OCI-LY3 (cell line): ENCODE results near the gene POFUT1.

Source experiments
- H2AFZ ChIP-seq: fragments of 200-600, 300-600 bp; shearing (Covaris generic); 2 replicates; pipeline ENCODE4 v1.6.0; 2014; ENCODE audit warnings: antibody characterized with exemption, low read depth, low read length
- H3K27ac ChIP-seq: fragments of 200-600, 300-600 bp; sonication (generic); 2 replicates; pipeline ENCODE4 v1.5.1; 2014; ENCODE audit warnings: mild to moderate bottlenecking, low read length, moderate library complexity, mixed read lengths
- H3K27me3 ChIP-seq: fragments of 200-600, 300-600 bp; sonication (generic); 2 replicates; pipeline ENCODE4 v1.6.1; 2014; ENCODE audit warnings: low read depth, low read length, mixed read lengths
- H3K36me3 ChIP-seq: fragments of 200-600, 300-600 bp; sonication (generic); replicated peaks from 2 replicates; pipeline ENCODE3; 2014; ENCODE audit warnings: low read depth, low read length, mixed read lengths
- H3K4me1 ChIP-seq: fragments of 300-600, 200-600 bp; sonication (generic); 2 replicates; pipeline ENCODE4 v1.6.1; 2014; ENCODE audit warnings: low read length, mixed read lengths
- H3K4me2 ChIP-seq: fragments of 200-600, 300-600 bp; sonication (generic); 2 replicates; pipeline ENCODE4 v1.6.1; 2014; ENCODE audit warnings: low read length, mixed read lengths
- H3K4me3 ChIP-seq: fragments of 300-600, 200-600 bp; sonication (generic); 2 replicates; pipeline ENCODE4 v1.5.1; 2014; ENCODE audit warnings: antibody characterized with exemption, mild to moderate bottlenecking, low read length, moderate library complexity
- H3K79me2 ChIP-seq: fragments of 300-600, 200-600 bp; shearing (Covaris generic); 2 replicates; pipeline ENCODE4 v1.6.1; 2014; ENCODE audit warnings: mild to moderate bottlenecking, low read length, mixed read lengths
- H3K9ac ChIP-seq: fragments of 300-600, 200-600 bp; shearing (Covaris generic); 2 replicates; pipeline ENCODE4 v1.6.0; 2014; ENCODE audit warnings: mild to moderate bottlenecking, low read length, moderate library complexity
- H3K9me3 ChIP-seq: fragments of 200-600, 300-600 bp; shearing (Covaris generic); 2 replicates; pipeline ENCODE4 v1.6.1; 2014; ENCODE audit warnings: low read length, mixed read lengths; ENCODE audit not compliant: insufficient read depth
- H4K20me1 ChIP-seq: fragments of 200-600, 300-600 bp; sonication (generic); 2 replicates; pipeline ENCODE4 v1.6.1; 2016; ENCODE audit warnings: low read length, mixed read lengths; ENCODE audit not compliant: insufficient read depth
- EZH2phosphoT487 ChIP-seq: fragments of 200-600 bp; shearing (Covaris generic); IDR thresholded peaks from 2 replicates; pipeline ENCODE4 v1.6.1; 2018; ENCODE audit warnings: antibody characterized with exemption, mixed run types, low read depth
- TF ChIP-seq, protein P1 (sequence below): fragments of 200-600, 300-600 bp; sonication (generic); IDR thresholded peaks from 2 replicates; pipeline ENCODE4 v1.5.1; 2014; ENCODE audit warnings: antibody characterized with exemption, low read length, low read depth

POFUT1 gene

GRCh38 chr20:32179515-32179914, 28.2 kb upstream of the POFUT1 start:
- H2AFZ ChIP-seq = no peak overlapping the region
- H3K4me3 ChIP-seq = no peak overlapping the region
- TF ChIP-seq, protein P1, sequence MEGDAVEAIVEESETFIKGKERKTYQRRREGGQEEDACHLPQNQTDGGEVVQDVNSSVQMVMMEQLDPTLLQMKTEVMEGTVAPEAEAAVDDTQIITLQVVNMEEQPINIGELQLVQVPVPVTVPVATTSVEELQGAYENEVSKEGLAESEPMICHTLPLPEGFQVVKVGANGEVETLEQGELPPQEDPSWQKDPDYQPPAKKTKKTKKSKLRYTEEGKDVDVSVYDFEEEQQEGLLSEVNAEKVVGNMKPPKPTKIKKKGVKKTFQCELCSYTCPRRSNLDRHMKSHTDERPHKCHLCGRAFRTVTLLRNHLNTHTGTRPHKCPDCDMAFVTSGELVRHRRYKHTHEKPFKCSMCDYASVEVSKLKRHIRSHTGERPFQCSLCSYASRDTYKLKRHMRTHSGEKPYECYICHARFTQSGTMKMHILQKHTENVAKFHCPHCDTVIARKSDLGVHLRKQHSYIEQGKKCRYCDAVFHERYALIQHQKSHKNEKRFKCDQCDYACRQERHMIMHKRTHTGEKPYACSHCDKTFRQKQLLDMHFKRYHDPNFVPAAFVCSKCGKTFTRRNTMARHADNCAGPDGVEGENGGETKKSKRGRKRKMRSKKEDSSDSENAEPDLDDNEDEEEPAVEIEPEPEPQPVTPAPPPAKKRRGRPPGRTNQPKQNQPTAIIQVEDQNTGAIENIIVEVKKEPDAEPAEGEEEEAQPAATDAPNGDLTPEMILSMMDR = no peak
- TF ChIP-seq EZH2phosphoT487 = no peak
- H3K4me1 ChIP-seq = no peaks in the 10 kb centered on the region
- H3K36me3 ChIP-seq = no peaks in the 10 kb centered on the region
- H3K27me3 ChIP-seq = no peaks in the 10 kb centered on the region
- H3K4me2 ChIP-seq = no peak overlapping the region
- H3K9ac ChIP-seq = no peak overlapping the region
- no peaks in the 10 kb centered on the region for H3K79me2 ChIP-seq
- no peaks in the 10 kb centered on the region; the same call in 1 of the 2 replicates for H4K20me1 ChIP-seq
- no peaks in the 10 kb centered on the region for H3K9me3 ChIP-seq
- no peak overlapping the region for H3K27ac ChIP-seq

GRCh38 chr20:32179934-32180333, 27.7 kb upstream of the POFUT1 start:
- Histone ChIP-seq H3K9ac (no peak overlapping the region), H2AFZ (no peak overlapping the region), H3K79me2 (no peaks in the 10 kb centered on the region), H3K4me1 (no peaks in the 10 kb centered on the region), H3K9me3 (no peaks in the 10 kb centered on the region), H3K27ac (no peak overlapping the region), H3K4me2 (no peak overlapping the region), H3K36me3 (no peaks in the 10 kb centered on the region), H3K27me3 (no peaks in the 10 kb centered on the region), H3K4me3 (no peak overlapping the region), H4K20me1 (no peaks in the 10 kb centered on the region; the same call in 1 of the 2 replicates)
- no peak for TF ChIP-seq EZH2phosphoT487
- TF ChIP-seq, protein P1 = no peak

DNA sequence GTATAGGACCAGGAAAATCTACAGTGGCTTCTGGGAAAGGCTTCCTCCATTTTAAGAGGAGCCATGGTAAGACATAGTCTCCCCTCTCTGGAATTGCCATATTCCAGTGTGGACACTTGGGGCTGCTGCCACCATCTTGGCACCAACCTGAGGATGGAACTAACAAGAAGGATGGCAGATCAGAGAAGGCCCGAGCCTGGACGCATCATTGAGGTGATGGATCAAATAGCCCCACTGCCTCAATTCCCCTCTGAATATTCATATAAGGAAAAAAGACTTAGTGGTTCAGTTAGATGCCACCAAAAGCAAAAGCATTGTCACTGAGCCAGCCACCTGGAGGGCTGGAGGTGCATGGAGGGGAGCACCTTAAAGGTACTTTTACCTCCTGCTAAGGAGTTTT, 26.1 kb upstream of the POFUT1 start:
- no peak overlapping the region for H3K9ac ChIP-seq
- TF ChIP-seq, protein P1 = no peak
- TF ChIP-seq EZH2phosphoT487 = no peak
- H3K4me2 ChIP-seq = no peak overlapping the region
- no peaks in the 10 kb centered on the region for H3K9me3 ChIP-seq
- no peak overlapping the region for H3K27ac ChIP-seq
- no peaks in the 10 kb centered on the region for H3K79me2 ChIP-seq
- H3K4me3 ChIP-seq = no peak overlapping the region
- H4K20me1 ChIP-seq = no peaks in the 10 kb centered on the region; the same call in 1 of the 2 replicates
- H3K4me1 ChIP-seq = no peaks in the 10 kb centered on the region
- no peak overlapping the region for H2AFZ ChIP-seq
- no peaks in the 10 kb centered on the region for H3K27me3 ChIP-seq
- H3K36me3 ChIP-seq = no peaks in the 10 kb centered on the region

GRCh38 chr20:32183947-32184635, 23.6 kb upstream of the POFUT1 start:
- Histone ChIP-seq H2AFZ (no peak overlapping the region), H3K4me2 (no peak overlapping the region), H4K20me1 (no peaks in the 10 kb centered on the region; the same call in 1 of the 2 replicates), H3K4me3 (no peak overlapping the region), H3K4me1 (no peaks in the 10 kb centered on the region), H3K79me2 (no peaks in the 10 kb centered on the region), H3K36me3 (no peaks in the 10 kb centered on the region), H3K27ac (no peak overlapping the region), H3K9me3 (no peaks in the 10 kb centered on the region), H3K27me3 (no peaks in the 10 kb centered on the region), H3K9ac (no peak overlapping the region)
- TF ChIP-seq, protein P1 = no peak
- TF ChIP-seq EZH2phosphoT487 = no peak
